ENCODE results near the gene DCAF4. TPM values are rescaled to one million over a fixed set of nuclear protein-coding genes. Genes with fewer than 3 reads are reported as not detected.
A peak's percentile ranks its signal among the peaks of the same experiment; 100 is the strongest.

The DCAF4 gene
- 10 to 100 TPM in 3 of 4 donors, 1 to 10 TPM in 1; 9.0 to 22.6 (median 19.8) TPM for total RNA-seq

- peak; percentile 26 for TF ChIP-seq POLR2AphosphoS5 (IDR thresholded peaks at IDR 0.05)
- TF ChIP-seq EP300 (IDR thresholded peaks at IDR 0.05), result no peak
- ATAC-seq, result peak; percentile 100
Measured at GRCh38 chr14:72926292-72927028, at the start of gene DCAF4. Gene DCAF4 (plus strand): TSS chr14:72926464. CDS start chr14:72937979, 11,515 bp downstream.

GRCh38 chr14:72876710-72877063 lies 49.6 kb upstream of the DCAF4 start:
- ATAC-seq, result no peak

More at GRCh38 chr14:72926292-72927028, at the start of gene DCAF4:
- H3K36me3 ChIP-seq, result no peaks in the 10 kb centered on the region
- no peaks in the 10 kb centered on the region for H3K9me3 ChIP-seq
- H3K4me3 ChIP-seq, result peak within 1 kb of the TSS; percentile 70
- peaks cover 0 to 20% (median 4%) of the 10 kb centered on the region in 3 donors for H3K4me1 ChIP-seq
- 0 to 1% methylated on average over 3 to 17 of the region's 59 CpGs for WGBS, 2 donors (ENCODE audit: low coverage in 1 of 2)
- H3K27ac ChIP-seq, result peak within 1 kb of the TSS in 3 of 4 donors; percentile 79 to 81 (median 80)
- H3K27me3 ChIP-seq, result no peaks in the 10 kb centered on the region

GRCh38 chr14:72878746-72879145 lies 47.5 kb upstream of the DCAF4 start:
- no peak for ATAC-seq
- no peaks in the 10 kb centered on the region for H3K4me1 ChIP-seq
- no peaks in the 10 kb centered on the region for H3K36me3 ChIP-seq
- TF ChIP-seq POLR2A (IDR thresholded peaks at IDR 0.05) (no peak), POLR2AphosphoS5 (IDR thresholded peaks at IDR 0.05) (no peak), CTCF (IDR thresholded peaks at IDR 0.05) (no peak), EP300 (IDR thresholded peaks at IDR 0.05) (no peak)
- H3K27me3 ChIP-seq, result no peaks in the 10 kb centered on the region
- no peak overlapping the region for H3K27ac ChIP-seq
- 88 to 89% methylated on average over 3 of the region's 5 CpGs for WGBS, 2 donors (ENCODE audit: low coverage in 1 of 2)
- H3K9me3 ChIP-seq, result no peaks in the 10 kb centered on the region
- H3K4me3 ChIP-seq, result no peak overlapping the region

More at GRCh38 chr14:72876710-72877063, 49.6 kb upstream of the DCAF4 start:
- TF ChIP-seq CTCF (IDR thresholded peaks at IDR 0.05), result no peak
- no peak for TF ChIP-seq EP300 (IDR thresholded peaks at IDR 0.05)
- no peak for TF ChIP-seq POLR2AphosphoS5 (IDR thresholded peaks at IDR 0.05)
- TF ChIP-seq POLR2A (IDR thresholded peaks at IDR 0.05), result no peak
- Histone ChIP-seq H3K27me3 (no peaks in the 10 kb centered on the region), H3K27ac (no peak overlapping the region), H3K4me3 (no peak overlapping the region), H3K4me1 (no peaks in the 10 kb centered on the region), H3K36me3 (no peaks in the 10 kb centered on the region), H3K9me3 (no peaks in the 10 kb centered on the region)
- WGBS, 2 donors (ENCODE audit: low coverage in 1 of 2), result 0 to 42% methylated on average over 1 to 2 of the region's 4 CpGs

GRCh38 chr14:72879431-72879830 lies 46.8 kb upstream of the DCAF4 start:
- Histone ChIP-seq H3K9me3 (no peaks in the 10 kb centered on the region), H3K27me3 (no peaks in the 10 kb centered on the region), H3K36me3 (no peaks in the 10 kb centered on the region), H3K4me1 (no peaks in the 10 kb centered on the region), H3K4me3 (no peak overlapping the region), H3K27ac (no peak overlapping the region)
- ATAC-seq, result no peak
- WGBS, 2 donors (ENCODE audit: low coverage in 1 of 2), result 88 to 100% methylated on average over 1 to 6 of the region's 6 CpGs
- TF ChIP-seq POLR2AphosphoS5 (IDR thresholded peaks at IDR 0.05) (no peak), EP300 (IDR thresholded peaks at IDR 0.05) (no peak), POLR2A (IDR thresholded peaks at IDR 0.05) (no peak), CTCF (IDR thresholded peaks at IDR 0.05) (no peak)

GRCh38 chr14:72880164-72880563 lies 46.1 kb upstream of the DCAF4 start:
- no peak for TF ChIP-seq CTCF (IDR thresholded peaks at IDR 0.05)
- TF ChIP-seq POLR2AphosphoS5 (IDR thresholded peaks at IDR 0.05), result no peak
- no peak for TF ChIP-seq POLR2A (IDR thresholded peaks at IDR 0.05)
- no peak for TF ChIP-seq EP300 (IDR thresholded peaks at IDR 0.05)
- 78 to 79% methylated on average over 2 of the region's 2 CpGs for WGBS, 2 donors (ENCODE audit: low coverage in 1 of 2)
- no peak overlapping the region for H3K4me3 ChIP-seq
- no peaks in the 10 kb centered on the region for H3K9me3 ChIP-seq
- no peaks in the 10 kb centered on the region for H3K4me1 ChIP-seq
- no peak for ATAC-seq
- H3K27me3 ChIP-seq, result no peaks in the 10 kb centered on the region
- no peak overlapping the region for H3K27ac ChIP-seq
- no peaks in the 10 kb centered on the region for H3K36me3 ChIP-seq

All from gastroesophageal sphincter (tissue), 4 donors.